A549 (cell line): ENCODE results near the gene TUBGCP3. TPM values are rescaled to one million over a fixed set of nuclear protein-coding genes. Genes with fewer than 3 reads are reported as not detected.

Experiments
- ATAC-seq, 2 experiments: fragments of 200-7000 bp in 1 of 2; fragments of >200 bp in 1 of 2; cut with Nextera tagmentation in 1 of 2; cut with Tn5 transposase in 1 of 2; 3 replicates each; pipeline versions ENCODE4 v1.8.0 to v1.9.1; 2018 to 2020; ENCODE audit warnings: mild to moderate bottlenecking in 1 of 2, moderate library complexity in 1 of 2
- CTCF ChIA-PET: fragments of 300-600 bp; sonication (Branson Sonifier 250); formaldehyde crosslinking; extraction: SDS; loops from one replicate; lab custom pipeline; 2021; ENCODE audit warnings: antibody characterized with exemption, inconsistent platforms; lab: Yijun Ruan, JAX
- POLR2A ChIA-PET: fragments of 350-600 bp; formaldehyde crosslinking; extraction: SDS; loops from one replicate; lab custom pipeline; 2021; ENCODE audit warnings: antibody characterized with exemption, inconsistent platforms; lab: Yijun Ruan, JAX
- DNase-seq, 2 experiments: peaks; one replicate each; pipeline versions ENCODE4 v3.0.0 to v3.0.0-alpha.2; 2011 to 2016; ENCODE audit warnings: low read depth in 1 of 2, low spot score in 1 of 2
- FAIRE-seq: peaks from 2 replicates; lab custom pipeline; 2011; peaks lifted over from hg19 to GRCh38; lab: Jason Lieb, UNC
- H3K27ac ChIP-seq, 2 experiments: fragments of >200 bp; sonication (Bioruptor Twin); formaldehyde crosslinking; 3 replicates each; pipeline ENCODE4 v1.5.1; 2016 to 2017
- H3K4me1 ChIP-seq: fragments of >200 bp; sonication (Bioruptor Twin); formaldehyde crosslinking; 3 replicates; pipeline ENCODE4 v1.6.1; 2016
- H3K4me2 ChIP-seq: fragments of >200 bp; sonication (Bioruptor Twin); formaldehyde crosslinking; 3 replicates; pipeline ENCODE4 v1.6.1; 2016
- H3K4me3 ChIP-seq: fragments of >200 bp; sonication (Bioruptor Twin); formaldehyde crosslinking; 3 replicates; pipeline ENCODE4 v1.5.1; 2016
- H3K9me3 ChIP-seq: fragments of >200 bp; sonication (Bioruptor Twin); formaldehyde crosslinking; 3 replicates; pipeline ENCODE4 v1.6.1; 2016
- CEBPB ChIP-seq, 2 experiments: fragments of >200 bp in 1 of 2; sonication (Bioruptor Twin) in 1 of 2; formaldehyde crosslinking in 1 of 2; IDR thresholded peaks; 2 replicates each; pipeline ENCODE4 v1.6.1; 2012 to 2016
- CTCF ChIP-seq: fragments of >200 bp; sonication (Bioruptor Twin); formaldehyde crosslinking; IDR thresholded peaks from 3 replicates; pipeline ENCODE4 v1.5.1; 2016
- EHF ChIP-seq: fragments of 250-450 bp; sonication (Bioruptor Pico); IDR thresholded peaks from 2 replicates; pipeline ENCODE4 v1.5.0; 2020; ENCODE audit warnings: mild to moderate bottlenecking
- ELK1 ChIP-seq: fragments of 150-350 bp; IDR thresholded peaks from 2 replicates; pipeline ENCODE4 v1.6.1; 2014; ENCODE audit warnings: low read depth, mild to moderate bottlenecking, low read length
- EP300 ChIP-seq, 2 experiments: fragments of >200 bp; sonication (Bioruptor Twin); formaldehyde crosslinking; IDR thresholded peaks; 2 replicates in 1 of 2; 3 replicates in 1 of 2; pipeline ENCODE4 v1.6.1; 2016 to 2017
- HDAC2 ChIP-seq: fragments of 200-600 bp; sonication (generic); IDR thresholded peaks from 2 replicates; pipeline ENCODE4 v1.6.1; 2016
- HES2 ChIP-seq: fragments of >200 bp; sonication (Bioruptor Twin); formaldehyde crosslinking; IDR thresholded peaks from 2 replicates; pipeline ENCODE4 v1.6.1; 2016
- HEYL ChIP-seq: fragments of 250-450 bp; sonication (Bioruptor Pico); IDR thresholded peaks from 2 replicates; pipeline ENCODE4 v1.8.0; 2021; ENCODE audit warnings: mild to moderate bottlenecking, moderate library complexity
- HMGXB4 ChIP-seq: fragments of 250-450 bp; sonication (Bioruptor Pico); IDR thresholded peaks from 2 replicates; pipeline ENCODE4 v1.5.0; 2021; ENCODE audit warnings: mild to moderate bottlenecking, moderate library complexity, borderline replicate concordance
- JUN ChIP-seq, 2 experiments: fragments of >200 bp; sonication (Bioruptor Twin); formaldehyde crosslinking; IDR thresholded peaks; 2 replicates in 1 of 2; 3 replicates in 1 of 2; pipeline ENCODE4 v1.6.1; 2016 to 2017
- JUNB ChIP-seq: fragments of >200 bp; sonication (Bioruptor Twin); formaldehyde crosslinking; IDR thresholded peaks from 2 replicates; pipeline ENCODE4 v1.6.1; 2016
- KDM1A ChIP-seq: fragments of 200-600 bp; sonication (generic); IDR thresholded peaks from 2 replicates; pipeline ENCODE4 v1.6.1; 2016; ENCODE audit warnings: low read depth, mild to moderate bottlenecking
- RARB ChIP-seq: fragments of 250-450 bp; sonication (Bioruptor Pico); IDR thresholded peaks from 2 replicates; pipeline ENCODE4 v1.8.0; 2021; ENCODE audit warnings: mild to moderate bottlenecking, moderate library complexity
- SREBF2 ChIP-seq: fragments of 450-650 bp; IDR thresholded peaks from 2 replicates; pipeline ENCODE4 v1.6.1; 2014; ENCODE audit warnings: mild to moderate bottlenecking, moderate library complexity
- WGBS: methylation state at CpG from one replicate; pipeline ENCODE4 v1.1.6; 2017; ENCODE audit errors: missing lambda C conversion rate; 5-methylcytosine and 5-hydroxymethylcytosine counted together
- polyA plus RNA-seq, 4 experiments: library from polyadenylated mRNA; depleted of rRNA in 3 of 4; stranded (reverse); fragments of >200 nt; fragmentation: RNase III in 1 of 4; extraction: RNeasy Plus Mini Kit Qiagen cat#74134 plus additional on column Dnase treatment in 1 of 4; gene quantifications; 2 replicates in 3 of 4; 3 replicates in 1 of 4; pipeline ENCODE4 v1.2.3, GENCODE V29; 2011 to 2017

Gene TUBGCP3
- polyA plus RNA-seq, 2 of the 4 experiments (the other 2 are of a cell fraction): 15.9 to 21.3 TPM

- Histone ChIP-seq H3K9me3 (peaks cover 3% of the 10 kb centered on the region; the same call in 1 of the 3 replicates), H3K4me3 (no peak overlapping the region), H3K27ac (no peak overlapping the region), H3K4me1 (no peaks in the 10 kb centered on the region), H3K4me2 (no peak overlapping the region)
- ATAC-seq: no peak
- no peak for FAIRE-seq
- ChIA-PET CTCF (interaction anchor here (0.6 kb wide), 1 partner anchor 59 kb away, joined by 3 read pairs; no protein-coding TSS in a partner anchor), POLR2A (no interaction called here)
- 86% methylated on average over 4 of the region's 5 CpGs for WGBS
- TF ChIP-seq KDM1A: no peak
- TF ChIP-seq HDAC2: no peak
- no peak for TF ChIP-seq CEBPB (IDR thresholded peaks at IDR 0.05)
- TF ChIP-seq JUNB: no peak
- TF ChIP-seq EP300 (IDR thresholded peaks at IDR 0.05): no peak
- no peak for TF ChIP-seq HES2
- TF ChIP-seq JUN (IDR thresholded peaks at IDR 0.05): no peak
- TF ChIP-seq HMGXB4 (CRISPR knock-in tag): no peak
- no peak for TF ChIP-seq CTCF
- DNase-seq: no peak
Measured at GRCh38 chr13:112572366-112572765, 15.6 kb downstream of the TUBGCP3 start.

GRCh38 chr13:112569821-112570220 is 18.1 kb downstream of the TUBGCP3 start:
- no peak overlapping the region for H3K4me3 ChIP-seq
- no peak overlapping the region for H3K27ac ChIP-seq
- no peak for TF ChIP-seq HMGXB4 (CRISPR knock-in tag)
- TF ChIP-seq HES2: no peak
- TF ChIP-seq RARB (CRISPR knock-in tag): no peak
- H3K9me3 ChIP-seq: no peaks in the 10 kb centered on the region
- no peak overlapping the region for H3K4me2 ChIP-seq
- no peaks in the 10 kb centered on the region for H3K4me1 ChIP-seq
- DNase-seq (no peak), ATAC-seq (no peak), FAIRE-seq (no peak)
- ChIA-PET CTCF (no interaction called here), POLR2A (no interaction called here)
- 90% methylated on average over 5 of the region's 7 CpGs for WGBS

GRCh38 chr13:112567161-112567862 is 20.6 kb downstream of the TUBGCP3 start:
- no peak for DNase-seq
- no peaks in the 10 kb centered on the region for H3K4me1 ChIP-seq
- FAIRE-seq: no peak
- H3K4me3 ChIP-seq: no peak overlapping the region
- POLR2A ChIA-PET: no interaction called here
- 87% methylated on average over 5 of the region's 5 CpGs for WGBS
- H3K4me2 ChIP-seq: no peak overlapping the region
- CTCF ChIA-PET: no interaction called here
- H3K9me3 ChIP-seq: no peaks in the 10 kb centered on the region
- no peak for ATAC-seq
- no peak overlapping the region for H3K27ac ChIP-seq
- TF ChIP-seq EHF (CRISPR knock-in tag) (no peak), SREBF2 (no peak), HMGXB4 (CRISPR knock-in tag) (no peak), CEBPB (IDR thresholded peaks at IDR 0.05) (no peak), HEYL (CRISPR knock-in tag) (no peak), ELK1 (no peak), CTCF (no peak)
